Brain microvascular endothelial cell (primary cell): ENCODE measurements around the gene GRIK5.
A peak's percentile ranks its signal among the peaks of the same experiment; 100 is the strongest.
"Not testable (repeated sequence)": the region's sequence is repeated elsewhere in the genome, so short reads cannot be mapped to it uniquely, and the experiment has no call there.

ENCODE experiments used
- DNase-seq: peaks from one replicate; pipeline ENCODE4 v3.0.0-alpha.2; 2020
- H3K27ac ChIP-seq: fragments of 250-450 bp; sonication (Bioruptor Pico); 2 replicates; pipeline ENCODE4 v1.5.1; 2020; ENCODE audit warnings: mild to moderate bottlenecking, moderate library complexity
- H3K27me3 ChIP-seq: fragments of 250-450 bp; sonication (Bioruptor Pico); replicated peaks from 2 replicates; pipeline ENCODE4 v1.5.1; 2020; ENCODE audit warnings: mild to moderate bottlenecking
- H3K36me3 ChIP-seq: fragments of 250-450 bp; sonication (Bioruptor Pico); replicated peaks from 2 replicates; pipeline ENCODE4 v1.5.1; 2020; ENCODE audit warnings: mild to moderate bottlenecking
- H3K4me3 ChIP-seq: 2 replicates; pipeline ENCODE4 v1.5.1; 2011; ENCODE audit warnings: low read depth, mild to moderate bottlenecking, control low read depth, low read length, moderate library complexity
- in situ Hi-C: cut with HindIII; loops from 2 replicates; pipeline ENCODE4 v1.10.0; 2017; ENCODE audit warnings: low sequenced_read_pairs, low pct_ligation_motif_present
- TF ChIP-seq, protein P1 (sequence below): IDR thresholded peaks from 2 replicates; pipeline ENCODE4 v1.5.1; 2011; ENCODE audit warnings: low read depth, mild to moderate bottlenecking, moderate library complexity, low read length, control low read depth, inconsistent platforms; ENCODE audit errors: missing control alignments

Gene GRIK5

DNA sequence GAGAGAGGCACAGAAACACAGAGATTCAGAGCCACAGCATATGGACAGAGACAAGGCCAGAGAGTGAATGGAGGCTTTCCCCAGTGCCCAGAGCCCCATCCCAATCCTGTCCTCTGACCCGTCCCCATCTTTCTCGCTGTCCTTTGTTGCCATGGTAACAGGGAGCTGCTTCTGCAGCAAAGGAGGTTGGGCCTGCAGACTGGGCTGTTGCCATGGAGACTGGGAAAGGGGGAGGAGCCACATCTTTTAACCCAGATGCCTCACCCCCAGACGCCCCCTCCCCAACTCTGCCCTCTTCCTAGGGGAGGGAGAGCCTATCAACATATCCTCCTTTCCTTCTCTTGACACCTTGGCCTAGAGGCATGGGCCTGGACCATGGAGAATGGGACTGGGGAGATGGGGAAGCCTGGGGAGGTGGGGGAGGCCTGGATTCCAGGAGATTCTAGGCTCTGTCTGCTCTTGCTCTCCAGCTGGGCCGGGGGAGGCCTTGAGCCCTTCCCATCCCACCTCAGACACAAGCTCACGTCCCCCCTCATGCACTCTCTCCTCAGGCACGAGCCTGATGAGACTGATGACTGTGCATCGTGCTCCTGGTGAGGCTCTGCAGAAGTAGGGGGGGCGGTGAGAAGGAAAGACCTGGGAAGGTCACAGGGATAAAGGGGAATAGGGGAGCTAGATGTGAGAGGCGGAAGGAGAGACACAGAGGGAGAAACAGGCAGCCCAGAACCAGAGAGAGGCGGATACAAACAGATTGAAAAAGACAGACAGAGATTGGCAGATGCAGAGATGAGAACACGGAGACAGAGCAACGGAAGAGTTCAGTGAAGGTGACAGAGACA, 73.8 kb downstream of the GRIK5 start:
- peaks cover 51% of the 10 kb centered on the region for H3K27me3 ChIP-seq
- no peak overlapping the region for H3K4me3 ChIP-seq
- TF ChIP-seq, protein P1, sequence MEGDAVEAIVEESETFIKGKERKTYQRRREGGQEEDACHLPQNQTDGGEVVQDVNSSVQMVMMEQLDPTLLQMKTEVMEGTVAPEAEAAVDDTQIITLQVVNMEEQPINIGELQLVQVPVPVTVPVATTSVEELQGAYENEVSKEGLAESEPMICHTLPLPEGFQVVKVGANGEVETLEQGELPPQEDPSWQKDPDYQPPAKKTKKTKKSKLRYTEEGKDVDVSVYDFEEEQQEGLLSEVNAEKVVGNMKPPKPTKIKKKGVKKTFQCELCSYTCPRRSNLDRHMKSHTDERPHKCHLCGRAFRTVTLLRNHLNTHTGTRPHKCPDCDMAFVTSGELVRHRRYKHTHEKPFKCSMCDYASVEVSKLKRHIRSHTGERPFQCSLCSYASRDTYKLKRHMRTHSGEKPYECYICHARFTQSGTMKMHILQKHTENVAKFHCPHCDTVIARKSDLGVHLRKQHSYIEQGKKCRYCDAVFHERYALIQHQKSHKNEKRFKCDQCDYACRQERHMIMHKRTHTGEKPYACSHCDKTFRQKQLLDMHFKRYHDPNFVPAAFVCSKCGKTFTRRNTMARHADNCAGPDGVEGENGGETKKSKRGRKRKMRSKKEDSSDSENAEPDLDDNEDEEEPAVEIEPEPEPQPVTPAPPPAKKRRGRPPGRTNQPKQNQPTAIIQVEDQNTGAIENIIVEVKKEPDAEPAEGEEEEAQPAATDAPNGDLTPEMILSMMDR, result no peak
- no peak for DNase-seq
- H3K27ac ChIP-seq, result no peak overlapping the region
- in situ Hi-C loops, result no loop called here
- no peaks in the 10 kb centered on the region for H3K36me3 ChIP-seq

DNA sequence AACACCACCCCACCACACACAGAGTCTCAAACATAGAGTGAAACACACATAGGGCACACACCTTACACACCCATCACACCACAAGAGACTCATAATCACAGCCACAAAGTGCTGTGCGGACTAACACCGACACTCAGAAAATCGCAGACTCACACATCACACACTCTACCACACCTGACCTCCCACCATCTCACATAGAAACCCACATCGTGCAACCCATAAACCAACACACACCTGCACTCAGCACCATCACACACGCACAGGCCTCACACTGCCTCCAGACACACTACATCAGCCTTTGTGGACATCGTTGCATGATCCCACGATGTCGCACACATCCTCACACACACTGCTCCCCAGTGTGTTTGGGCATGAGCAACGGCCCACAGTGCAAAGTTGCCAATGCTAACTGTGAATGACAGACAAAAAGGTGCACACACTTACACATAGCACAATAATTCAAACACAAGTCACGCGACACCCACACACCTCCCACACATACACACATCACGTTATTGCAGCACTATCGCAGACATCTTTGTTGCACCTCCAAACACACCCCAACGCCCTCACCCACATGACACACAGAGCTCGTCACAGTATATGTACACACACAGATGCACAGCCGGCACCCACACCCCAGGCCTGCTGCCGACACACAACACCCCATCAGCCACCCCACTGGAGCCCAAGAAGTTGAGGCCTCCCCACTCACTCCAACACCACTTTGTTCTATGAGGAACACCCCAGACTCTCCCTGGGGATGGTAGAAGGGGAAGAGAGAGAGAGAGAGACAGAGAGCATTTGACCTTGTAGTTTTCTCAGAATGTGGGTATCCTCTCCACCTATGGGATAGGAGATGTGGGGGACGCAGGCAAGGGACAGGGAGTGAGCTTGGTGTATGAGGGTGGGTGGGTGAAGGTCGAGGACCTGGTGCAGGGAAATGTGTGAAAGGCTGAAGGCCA, 74.7 kb downstream of the GRIK5 start:
- no peaks in the 10 kb centered on the region for H3K36me3 ChIP-seq
- H3K27me3 ChIP-seq, result peaks cover 46% of the 10 kb centered on the region
- no peak overlapping the region for H3K27ac ChIP-seq
- no peak for DNase-seq
- TF ChIP-seq, protein P1, result no peak
- in situ Hi-C loops, result no loop called here
- no peak overlapping the region for H3K4me3 ChIP-seq

DNA sequence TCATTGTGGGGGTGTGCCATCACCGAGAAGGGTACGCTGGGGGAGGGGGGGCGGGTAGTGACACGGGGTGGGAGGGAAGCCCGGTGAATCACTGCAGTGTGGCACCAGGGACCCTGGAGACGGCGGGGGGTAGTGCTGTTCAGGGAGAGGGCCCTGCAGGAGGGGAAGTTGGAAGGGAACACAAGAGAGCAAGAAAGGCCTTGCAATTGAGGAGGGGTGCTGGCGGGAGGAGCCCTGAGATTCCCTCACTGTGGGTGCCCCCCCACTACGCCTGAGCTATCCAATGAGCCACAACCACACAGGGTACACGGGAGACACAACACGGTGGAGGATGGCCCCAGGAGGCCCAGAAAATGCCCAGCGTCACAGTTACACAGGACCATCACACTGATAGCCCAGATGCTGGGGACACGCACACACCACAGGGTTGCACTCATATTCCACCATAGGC, 75.5 kb downstream of the GRIK5 start:
- H3K36me3 ChIP-seq, result no peaks in the 10 kb centered on the region

DNA sequence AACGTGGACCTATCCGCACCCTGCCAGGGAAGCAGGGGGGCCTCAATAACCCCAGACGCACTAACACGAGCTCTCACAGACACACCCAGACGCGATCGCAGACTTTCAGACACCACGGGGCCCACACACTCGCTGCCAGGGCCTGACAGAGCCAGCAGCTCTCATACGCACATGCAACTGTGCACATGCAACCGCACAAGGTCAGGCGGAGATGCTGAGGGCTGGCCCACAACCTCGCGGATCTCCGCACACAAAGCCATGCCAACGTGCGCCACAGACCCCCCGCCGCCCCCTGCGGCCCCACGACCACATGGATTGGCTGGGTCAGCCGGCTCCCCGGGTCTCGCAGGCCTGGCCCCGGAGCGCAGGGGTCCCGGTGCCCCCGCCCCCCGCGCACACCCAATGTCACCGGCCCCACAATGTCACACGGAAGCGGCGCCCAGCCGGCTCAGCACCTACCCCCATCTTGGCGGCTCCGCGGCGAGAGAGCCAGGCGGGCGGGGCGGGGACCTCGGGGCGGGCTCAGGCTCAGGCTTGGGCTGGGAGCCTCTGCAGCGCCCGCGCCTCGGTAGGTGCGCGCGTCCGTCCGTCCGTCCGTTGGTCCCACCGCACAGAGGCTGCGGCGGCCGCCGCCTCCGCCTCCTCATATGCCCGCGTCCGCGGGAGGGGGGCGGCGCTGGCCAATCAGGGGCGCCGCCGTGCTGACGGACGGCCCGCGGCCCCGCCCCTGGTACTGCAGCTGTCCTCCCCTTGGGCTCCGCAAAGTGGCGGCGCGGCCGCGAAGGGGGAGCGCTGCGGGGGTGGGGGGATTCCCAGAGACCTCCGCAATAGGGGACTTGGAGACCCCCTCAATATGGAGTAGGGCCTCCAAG, 76.2 kb downstream of the GRIK5 start, which contains the start of gene ATP1A3:
Gene ATP1A3 (minus strand): TSS at position 619 of the 872 bp plus-strand sequence. CDS start 154 bp downstream, at position 465.
- TF ChIP-seq, protein P1, result no peak
- H3K4me3 ChIP-seq, result peak within 1 kb of the TSS; percentile 12
- in situ Hi-C loops, result no loop called here
- H3K27me3 ChIP-seq, result peaks cover 35% of the 10 kb centered on the region
- no peak within 1 kb of the TSS for H3K27ac ChIP-seq
- DNase-seq, result peak; percentile 20
- no peaks in the 10 kb centered on the region for H3K36me3 ChIP-seq

More for the DNA sequence above, 75.5 kb downstream of the GRIK5 start:
- H3K4me3 ChIP-seq, result no peak overlapping the region
- DNase-seq, result no peak
- peaks cover 41% of the 10 kb centered on the region for H3K27me3 ChIP-seq
- TF ChIP-seq, protein P1, result no peak
- in situ Hi-C loops, result no loop called here
- no peak overlapping the region for H3K27ac ChIP-seq

DNA sequence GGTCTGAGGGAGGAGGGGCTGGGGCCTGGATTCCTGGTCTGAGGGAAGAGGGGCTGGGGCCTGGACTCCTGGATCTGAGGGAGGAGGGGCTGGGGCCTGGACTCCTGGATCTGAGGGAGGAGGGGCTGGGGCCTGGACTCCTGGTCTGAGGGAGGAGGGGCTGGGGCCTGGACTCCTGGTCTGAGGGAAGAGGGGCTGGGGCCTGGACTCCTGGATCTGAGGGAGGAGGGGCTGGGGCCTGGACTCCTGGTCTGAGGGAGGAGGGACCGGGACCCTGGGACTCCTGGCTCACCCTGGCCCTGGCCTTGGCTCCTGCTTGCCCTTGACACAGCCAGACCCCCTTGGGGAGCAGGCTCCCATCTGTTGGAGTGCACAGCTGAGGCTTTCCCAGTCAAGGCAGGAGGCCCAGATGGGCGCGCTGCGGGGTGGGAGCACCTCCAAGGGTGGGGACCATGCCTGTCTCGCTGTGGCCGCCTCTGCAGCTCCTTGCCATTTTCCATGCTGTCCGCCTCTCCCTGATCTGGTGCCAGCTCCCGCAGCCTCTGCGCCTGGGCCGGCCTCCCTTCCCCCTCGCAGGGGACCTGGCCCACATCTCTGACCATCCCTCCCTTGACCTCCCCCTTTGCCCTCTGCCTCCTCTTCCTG, 78.0 kb downstream of the GRIK5 start:
- H3K4me3 ChIP-seq, in situ Hi-C loops, DNase-seq, H3K27ac ChIP-seq, H3K36me3 ChIP-seq: not testable (repeated sequence)
- H3K27me3 ChIP-seq, result peaks cover 21% of the 10 kb centered on the region
